ENCODE data around the gene ABCC12.

DNA sequence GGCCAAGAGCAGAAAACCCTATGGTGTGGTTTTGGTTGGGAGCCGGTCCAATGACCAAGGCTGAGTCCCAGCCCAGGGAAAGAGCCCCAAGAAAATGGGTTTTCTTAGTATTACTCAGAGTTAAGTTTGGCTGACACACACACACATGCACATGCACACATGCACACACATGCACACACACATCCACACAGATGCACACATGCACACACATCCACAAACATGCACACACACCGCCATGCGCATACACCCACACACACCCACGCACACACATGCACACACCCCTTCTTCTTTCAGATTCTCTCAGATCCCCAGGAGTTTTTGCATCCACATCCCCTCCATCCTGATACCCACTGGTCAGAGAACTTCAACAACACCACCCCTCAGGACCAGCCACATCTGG is 9.1 kb downstream of the ABCC12 start:
- TF ChIP-seq, protein P1, sequence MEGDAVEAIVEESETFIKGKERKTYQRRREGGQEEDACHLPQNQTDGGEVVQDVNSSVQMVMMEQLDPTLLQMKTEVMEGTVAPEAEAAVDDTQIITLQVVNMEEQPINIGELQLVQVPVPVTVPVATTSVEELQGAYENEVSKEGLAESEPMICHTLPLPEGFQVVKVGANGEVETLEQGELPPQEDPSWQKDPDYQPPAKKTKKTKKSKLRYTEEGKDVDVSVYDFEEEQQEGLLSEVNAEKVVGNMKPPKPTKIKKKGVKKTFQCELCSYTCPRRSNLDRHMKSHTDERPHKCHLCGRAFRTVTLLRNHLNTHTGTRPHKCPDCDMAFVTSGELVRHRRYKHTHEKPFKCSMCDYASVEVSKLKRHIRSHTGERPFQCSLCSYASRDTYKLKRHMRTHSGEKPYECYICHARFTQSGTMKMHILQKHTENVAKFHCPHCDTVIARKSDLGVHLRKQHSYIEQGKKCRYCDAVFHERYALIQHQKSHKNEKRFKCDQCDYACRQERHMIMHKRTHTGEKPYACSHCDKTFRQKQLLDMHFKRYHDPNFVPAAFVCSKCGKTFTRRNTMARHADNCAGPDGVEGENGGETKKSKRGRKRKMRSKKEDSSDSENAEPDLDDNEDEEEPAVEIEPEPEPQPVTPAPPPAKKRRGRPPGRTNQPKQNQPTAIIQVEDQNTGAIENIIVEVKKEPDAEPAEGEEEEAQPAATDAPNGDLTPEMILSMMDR (IDR thresholded peaks at IDR 0.05; ENCODE audit: poor library complexity, severe bottlenecking): no peak
- TF ChIP-seq EZH2 (IDR thresholded peaks at IDR 0.05; ENCODE audit: borderline replicate concordance, insufficient read depth, low read length, poor library complexity, severe bottlenecking) (no peak), EP300 (conservative IDR thresholded peaks at IDR 0.05; ENCODE audit: poor library complexity, severe bottlenecking) (no peak), POLR2AphosphoS5 (IDR thresholded peaks at IDR 0.05) (no peak), SMC3 (conservative IDR thresholded peaks at IDR 0.05; ENCODE audit: poor library complexity) (no peak), RAD21 (conservative IDR thresholded peaks at IDR 0.05) (no peak)

All from neural cell (in vitro differentiated cells).